ENCODE results near the gene MAPK8IP2. TPM values are rescaled to one million over a fixed set of nuclear protein-coding genes. Genes with fewer than 3 reads are reported as not detected.

Gene MAPK8IP2
- total and polyA plus RNA-seq, 2 of the 13 experiments (the other 11 are each of a cell fraction or from before 2014, with no cell fraction given), result 1.3 to 2.6 TPM

DNA sequence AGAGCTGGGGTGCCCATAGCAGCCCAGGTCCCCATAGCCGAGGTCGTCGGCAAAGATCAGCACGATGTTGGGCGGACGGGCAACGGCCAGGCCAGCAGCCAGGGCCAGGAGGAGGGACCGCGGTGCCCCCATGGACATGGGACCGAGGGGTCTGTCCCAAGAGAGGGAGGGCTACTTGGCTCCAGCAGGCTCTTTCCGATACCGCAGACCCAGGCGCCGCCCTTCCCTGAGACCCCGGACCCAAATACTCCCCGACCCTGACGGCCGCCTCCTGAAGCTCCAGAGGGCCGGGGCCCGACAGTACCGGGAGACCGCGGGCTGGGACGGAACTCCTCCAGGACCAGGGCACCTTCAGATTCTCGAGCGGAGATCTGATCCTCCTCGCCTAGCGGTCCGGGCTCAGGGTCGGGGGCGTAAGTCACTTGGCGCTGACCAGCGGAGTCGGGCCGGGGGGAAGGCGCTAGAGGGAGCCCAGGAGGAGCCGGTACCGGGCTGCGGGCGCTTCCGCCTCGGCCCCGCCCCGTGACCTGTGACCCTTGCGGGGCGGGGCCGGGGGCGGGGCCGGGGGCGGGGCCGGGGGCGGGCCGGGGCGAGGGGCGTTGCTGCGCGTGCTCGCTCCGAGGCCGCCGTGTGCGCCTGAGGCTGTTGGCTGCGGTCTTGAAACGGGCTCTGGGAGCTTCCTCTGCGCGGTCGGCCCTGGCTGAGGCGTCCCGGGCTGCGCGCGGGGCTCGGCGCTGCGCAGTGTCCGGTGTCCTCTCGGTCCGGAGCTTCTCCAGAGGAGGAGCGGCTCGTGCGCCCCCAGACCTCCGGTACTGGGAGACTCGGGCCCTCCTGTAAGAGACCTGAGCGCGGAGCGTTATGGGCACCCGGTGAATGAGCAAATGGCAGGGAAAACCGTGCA lies 27.3 kb downstream of the MAPK8IP2 start, which contains the start of gene ARSA (continued):
- TF ChIP-seq, protein P1, sequence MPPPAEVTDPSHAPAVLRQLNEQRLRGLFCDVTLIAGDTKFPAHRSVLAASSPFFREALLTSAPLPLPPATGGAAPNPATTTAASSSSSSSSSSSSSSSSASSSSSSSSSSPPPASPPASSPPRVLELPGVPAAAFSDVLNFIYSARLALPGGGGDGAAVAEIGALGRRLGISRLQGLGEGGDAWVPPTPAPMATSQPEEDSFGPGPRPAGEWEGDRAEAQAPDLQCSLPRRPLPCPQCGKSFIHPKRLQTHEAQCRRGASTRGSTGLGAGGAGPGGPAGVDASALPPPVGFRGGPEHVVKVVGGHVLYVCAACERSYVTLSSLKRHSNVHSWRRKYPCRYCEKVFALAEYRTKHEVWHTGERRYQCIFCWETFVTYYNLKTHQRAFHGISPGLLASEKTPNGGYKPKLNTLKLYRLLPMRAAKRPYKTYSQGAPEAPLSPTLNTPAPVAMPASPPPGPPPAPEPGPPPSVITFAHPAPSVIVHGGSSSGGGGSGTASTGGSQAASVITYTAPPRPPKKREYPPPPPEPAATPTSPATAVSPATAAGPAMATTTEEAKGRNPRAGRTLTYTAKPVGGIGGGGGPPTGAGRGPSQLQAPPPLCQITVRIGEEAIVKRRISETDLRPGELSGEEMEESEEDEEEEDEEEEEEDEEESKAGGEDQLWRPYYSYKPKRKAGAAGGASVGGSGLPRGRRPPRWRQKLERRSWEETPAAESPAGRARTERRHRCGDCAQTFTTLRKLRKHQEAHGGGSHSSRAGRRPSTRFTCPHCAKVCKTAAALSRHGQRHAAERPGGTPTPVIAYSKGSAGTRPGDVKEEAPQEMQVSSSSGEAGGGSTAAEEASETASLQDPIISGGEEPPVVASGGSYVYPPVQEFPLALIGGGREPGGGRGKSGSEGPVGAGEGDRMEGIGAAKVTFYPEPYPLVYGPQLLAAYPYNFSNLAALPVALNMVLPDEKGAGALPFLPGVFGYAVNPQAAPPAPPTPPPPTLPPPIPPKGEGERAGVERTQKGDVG (CRISPR knock-in tag; IDR thresholded peaks at IDR 0.05; ENCODE audit: borderline replicate concordance), result no peak
- TF ChIP-seq NR1H2 (CRISPR knock-in tag; IDR thresholded peaks at IDR 0.05; ENCODE audit: borderline replicate concordance, low read depth), result no peak
- TF ChIP-seq, protein P2, sequence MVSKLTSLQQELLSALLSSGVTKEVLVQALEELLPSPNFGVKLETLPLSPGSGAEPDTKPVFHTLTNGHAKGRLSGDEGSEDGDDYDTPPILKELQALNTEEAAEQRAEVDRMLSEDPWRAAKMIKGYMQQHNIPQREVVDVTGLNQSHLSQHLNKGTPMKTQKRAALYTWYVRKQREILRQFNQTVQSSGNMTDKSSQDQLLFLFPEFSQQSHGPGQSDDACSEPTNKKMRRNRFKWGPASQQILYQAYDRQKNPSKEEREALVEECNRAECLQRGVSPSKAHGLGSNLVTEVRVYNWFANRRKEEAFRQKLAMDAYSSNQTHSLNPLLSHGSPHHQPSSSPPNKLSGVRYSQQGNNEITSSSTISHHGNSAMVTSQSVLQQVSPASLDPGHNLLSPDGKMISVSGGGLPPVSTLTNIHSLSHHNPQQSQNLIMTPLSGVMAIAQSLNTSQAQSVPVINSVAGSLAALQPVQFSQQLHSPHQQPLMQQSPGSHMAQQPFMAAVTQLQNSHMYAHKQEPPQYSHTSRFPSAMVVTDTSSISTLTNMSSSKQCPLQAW (CRISPR knock-in tag; IDR thresholded peaks at IDR 0.05), result peak; percentile 32; the same call in 1 of the 2 replicates
- TF ChIP-seq MYNN (CRISPR knock-in tag; IDR thresholded peaks at IDR 0.05; ENCODE audit: low read depth), result no peak
- no peak for TF ChIP-seq GTF3A (CRISPR knock-in tag; conservative IDR thresholded peaks at IDR 0.05)
- TF ChIP-seq, protein P3, sequence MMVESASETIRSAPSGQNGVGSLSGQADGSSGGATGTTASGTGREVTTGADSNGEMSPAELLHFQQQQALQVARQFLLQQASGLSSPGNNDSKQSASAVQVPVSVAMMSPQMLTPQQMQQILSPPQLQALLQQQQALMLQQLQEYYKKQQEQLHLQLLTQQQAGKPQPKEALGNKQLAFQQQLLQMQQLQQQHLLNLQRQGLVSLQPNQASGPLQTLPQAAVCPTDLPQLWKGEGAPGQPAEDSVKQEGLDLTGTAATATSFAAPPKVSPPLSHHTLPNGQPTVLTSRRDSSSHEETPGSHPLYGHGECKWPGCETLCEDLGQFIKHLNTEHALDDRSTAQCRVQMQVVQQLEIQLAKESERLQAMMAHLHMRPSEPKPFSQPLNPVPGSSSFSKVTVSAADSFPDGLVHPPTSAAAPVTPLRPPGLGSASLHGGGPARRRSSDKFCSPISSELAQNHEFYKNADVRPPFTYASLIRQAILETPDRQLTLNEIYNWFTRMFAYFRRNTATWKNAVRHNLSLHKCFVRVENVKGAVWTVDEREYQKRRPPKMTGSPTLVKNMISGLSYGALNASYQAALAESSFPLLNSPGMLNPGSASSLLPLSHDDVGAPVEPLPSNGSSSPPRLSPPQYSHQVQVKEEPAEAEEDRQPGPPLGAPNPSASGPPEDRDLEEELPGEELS (CRISPR knock-in tag; IDR thresholded peaks at IDR 0.05), result no peak
- 0 out of 2 replicates have a peak, but pooled peaks have one; percentile 63 for TF ChIP-seq ZNF256 (CRISPR knock-in tag; conservative IDR thresholded peaks at IDR 0.05)
- TF ChIP-seq CHD2 (IDR thresholded peaks at IDR 0.05; ENCODE audit: low read depth, low read length), result no peak
- TF ChIP-seq, protein P4, sequence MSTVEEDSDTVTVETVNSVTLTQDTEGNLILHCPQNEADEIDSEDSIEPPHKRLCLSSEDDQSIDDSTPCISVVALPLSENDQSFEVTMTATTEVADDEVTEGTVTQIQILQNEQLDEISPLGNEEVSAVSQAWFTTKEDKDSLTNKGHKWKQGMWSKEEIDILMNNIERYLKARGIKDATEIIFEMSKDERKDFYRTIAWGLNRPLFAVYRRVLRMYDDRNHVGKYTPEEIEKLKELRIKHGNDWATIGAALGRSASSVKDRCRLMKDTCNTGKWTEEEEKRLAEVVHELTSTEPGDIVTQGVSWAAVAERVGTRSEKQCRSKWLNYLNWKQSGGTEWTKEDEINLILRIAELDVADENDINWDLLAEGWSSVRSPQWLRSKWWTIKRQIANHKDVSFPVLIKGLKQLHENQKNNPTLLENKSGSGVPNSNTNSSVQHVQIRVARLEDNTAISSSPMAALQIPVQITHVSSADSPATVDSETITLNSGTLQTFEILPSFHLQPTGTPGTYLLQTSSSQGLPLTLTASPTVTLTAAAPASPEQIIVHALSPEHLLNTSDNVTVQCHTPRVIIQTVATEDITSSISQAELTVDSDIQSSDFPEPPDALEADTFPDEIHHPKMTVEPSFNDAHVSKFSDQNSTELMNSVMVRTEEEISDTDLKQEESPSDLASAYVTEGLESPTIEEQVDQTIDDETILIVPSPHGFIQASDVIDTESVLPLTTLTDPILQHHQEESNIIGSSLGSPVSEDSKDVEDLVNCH (CRISPR knock-in tag; IDR thresholded peaks at IDR 0.05), result no peak; the same call in 1 of the 2 replicates
- TF ChIP-seq TBX2 (CRISPR knock-in tag; IDR thresholded peaks at IDR 0.05; ENCODE audit: borderline replicate concordance), result 0 out of 2 replicates have a peak, but pooled peaks have one; percentile 10
- TF ChIP-seq, protein P5, sequence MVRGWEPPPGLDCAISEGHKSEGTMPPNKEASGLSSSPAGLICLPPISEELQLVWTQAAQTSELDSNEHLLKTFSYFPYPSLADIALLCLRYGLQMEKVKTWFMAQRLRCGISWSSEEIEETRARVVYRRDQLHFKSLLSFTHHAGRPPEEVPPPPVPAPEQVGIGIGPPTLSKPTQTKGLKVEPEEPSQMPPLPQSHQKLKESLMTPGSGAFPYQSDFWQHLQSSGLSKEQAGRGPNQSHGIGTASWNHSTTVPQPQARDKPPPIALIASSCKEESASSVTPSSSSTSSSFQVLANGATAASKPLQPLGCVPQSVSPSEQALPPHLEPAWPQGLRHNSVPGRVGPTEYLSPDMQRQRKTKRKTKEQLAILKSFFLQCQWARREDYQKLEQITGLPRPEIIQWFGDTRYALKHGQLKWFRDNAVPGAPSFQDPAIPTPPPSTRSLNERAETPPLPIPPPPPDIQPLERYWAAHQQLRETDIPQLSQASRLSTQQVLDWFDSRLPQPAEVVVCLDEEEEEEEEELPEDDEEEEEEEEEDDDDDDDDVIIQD (CRISPR knock-in tag; IDR thresholded peaks at IDR 0.05; ENCODE audit: low read depth), result no peak
- peak; percentile 41; the same call in 1 of the 2 replicates for TF ChIP-seq CAMTA2 (CRISPR knock-in tag; IDR thresholded peaks at IDR 0.05; ENCODE audit: borderline replicate concordance)
- TF ChIP-seq MBD4 (IDR thresholded peaks at IDR 0.05; ENCODE audit: borderline replicate concordance, low read length), result no peak
- no peak for TF ChIP-seq ZBTB7B (CRISPR knock-in tag; IDR thresholded peaks at IDR 0.05)
- TF ChIP-seq ZNF138 (CRISPR knock-in tag; IDR thresholded peaks at IDR 0.05; ENCODE audit: low read depth), result no peak
